Measurements from ENCODE around the gene TBCD. TPM values are rescaled to one million over a fixed set of nuclear protein-coding genes. Genes with fewer than 3 reads are reported as not detected.
"Not testable (repeated sequence)": the region's sequence is repeated elsewhere in the genome, so short reads cannot be mapped to it uniquely, and the experiment has no call there.

The TBCD gene
- total RNA-seq, 1 donor from 2014 or later = 49.9 TPM

- CTCF ChIA-PET = interaction anchor here (0.7 to 4.3 kb wide), 24 partner anchors 18 to 425 kb away, joined by 3 to 49 read pairs (median 4); no protein-coding TSS in a partner anchor
- H3K27me3 Mint-ChIP-seq = no peaks in the 10 kb centered on the region
- intact Hi-C loops (cut with micrococcal nuclease) = loop anchor here (1.0 to 10.0 kb wide), 2 partner anchors 90 to 274 kb away; no protein-coding TSS in a partner anchor
- ATAC-seq (ENCODE audit: low read depth) = no peak
- peaks cover 17% of the 10 kb centered on the region for H3K4me1 Mint-ChIP-seq
- POLR2A ChIA-PET = interaction anchor here (0.6 to 1.0 kb wide), 5 partner anchors 82 to 419 kb away, joined by 3 to 6 read pairs (median 4); no protein-coding TSS in a partner anchor
- no peak for TF ChIP-seq CTCF (IDR thresholded peaks at IDR 0.05)
- H3K27ac Mint-ChIP-seq = no peak overlapping the region
- DNase-seq = no peak
- no peak overlapping the region for H3K4me3 Mint-ChIP-seq
- no peaks in the 10 kb centered on the region for H3K9me3 Mint-ChIP-seq
- H3K36me3 Mint-ChIP-seq (ENCODE audit: low read depth) = peaks cover 28% of the 10 kb centered on the region
Measured at GRCh38 chr17:82780971-82781893, 29.4 kb downstream of the TBCD start.

DNA sequence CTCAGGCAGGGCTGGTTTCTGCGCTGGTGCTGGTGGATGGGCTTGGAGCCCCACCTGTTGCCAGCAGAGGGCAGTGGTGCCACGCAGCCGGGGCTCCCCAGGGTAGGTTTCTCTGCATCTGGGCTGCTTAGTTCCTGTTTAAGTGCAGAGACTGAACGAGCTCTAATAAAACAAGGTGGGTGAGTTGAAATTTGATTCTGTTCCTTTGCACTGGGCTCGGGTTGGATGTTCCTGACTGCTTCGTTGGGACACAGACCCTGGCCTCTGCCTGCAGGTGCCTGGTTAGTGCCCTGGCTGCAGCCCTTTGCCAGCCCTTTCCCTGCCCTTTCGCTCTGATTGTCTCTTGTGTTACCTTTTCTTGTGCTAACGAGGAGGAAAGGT is 30.0 kb downstream of the TBCD start:
- Mint-ChIP-seq H3K27ac (no peak overlapping the region), H3K27me3 (no peaks in the 10 kb centered on the region), H3K4me3 (no peak overlapping the region), H3K9me3 (no peaks in the 10 kb centered on the region), H3K4me1 (peaks cover 11% of the 10 kb centered on the region), H3K36me3 (ENCODE audit: low read depth) (peaks cover 28% of the 10 kb centered on the region)
- intact Hi-C loops (cut with micrococcal nuclease) = loop anchor here (1.0 to 10.0 kb wide), 4 partner anchors 89 to 273 kb away; no protein-coding TSS in a partner anchor
- TF ChIP-seq CTCF (IDR thresholded peaks at IDR 0.05) = peak; percentile 87
- peak; percentile 100 for ATAC-seq (ENCODE audit: low read depth)
- POLR2A ChIA-PET = interaction anchor here (0.7 to 1.0 kb wide), 4 partner anchors 82 to 418 kb away, joined by 3 to 6 read pairs (median 4); no protein-coding TSS in a partner anchor
- peak; percentile 85 for DNase-seq
- CTCF ChIA-PET = interaction anchor here (0.6 to 4.3 kb wide), 33 partner anchors 11 to 425 kb away, joined by 3 to 49 read pairs (median 3); no protein-coding TSS in a partner anchor

DNA sequence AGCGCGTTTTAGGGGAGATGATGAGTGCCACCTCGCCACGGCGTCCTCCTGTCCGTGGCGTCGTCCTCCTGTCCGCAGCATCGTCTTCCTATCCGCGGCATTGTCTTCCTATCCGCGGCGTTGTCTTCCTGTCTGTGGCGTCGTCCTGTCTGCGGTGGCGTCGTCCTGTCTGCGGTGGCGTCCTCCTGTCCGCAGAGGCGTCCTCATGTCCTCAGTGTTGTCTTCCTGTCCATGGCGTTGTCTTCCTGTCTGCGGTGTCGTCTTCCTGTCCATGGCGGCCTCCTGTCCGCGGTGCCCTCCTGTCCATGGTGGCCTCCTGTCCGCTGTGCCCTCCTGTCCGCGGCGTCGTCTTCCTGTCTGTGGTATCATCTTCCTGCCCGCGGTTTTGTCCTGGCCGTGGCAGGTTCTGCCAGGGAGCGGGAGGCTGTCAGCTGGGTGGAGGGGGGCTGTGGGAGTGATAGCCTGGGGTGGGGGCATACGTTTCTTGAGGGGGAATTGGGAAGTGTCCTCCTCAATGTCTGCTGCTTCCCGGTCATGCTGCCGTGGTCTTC is 30.9 kb downstream of the TBCD start:
- H3K36me3 Mint-ChIP-seq (ENCODE audit: low read depth) = peaks cover 25% of the 10 kb centered on the region
- H3K9me3 Mint-ChIP-seq = no peaks in the 10 kb centered on the region
- H3K4me3 Mint-ChIP-seq = no peak overlapping the region
- no peak overlapping the region for H3K27ac Mint-ChIP-seq
- ATAC-seq (ENCODE audit: low read depth) (no peak), DNase-seq (no peak)
- no peak for TF ChIP-seq CTCF (IDR thresholded peaks at IDR 0.05)
- no peaks in the 10 kb centered on the region for H3K27me3 Mint-ChIP-seq
- ChIA-PET CTCF (interaction anchor here (0.8 to 0.9 kb wide), 2 partner anchors 16 to 266 kb away, joined by 3 to 4 read pairs; no protein-coding TSS in a partner anchor), POLR2A (no interaction called here)
- intact Hi-C loops (cut with micrococcal nuclease) = loop anchor here (1.0 to 10.0 kb wide), 3 partner anchors 132 to 272 kb away; no protein-coding TSS in a partner anchor
- peaks cover 5% of the 10 kb centered on the region for H3K4me1 Mint-ChIP-seq

GRCh38 chr17:82783498-82783897 is 31.6 kb downstream of the TBCD start:
- no peak for TF ChIP-seq CTCF (IDR thresholded peaks at IDR 0.05)
- DNase-seq (no peak), ATAC-seq (ENCODE audit: low read depth) (no peak)
- ChIA-PET CTCF (no interaction called here), POLR2A (no interaction called here)
- Mint-ChIP-seq H3K27ac (no peak overlapping the region), H3K27me3 (no peaks in the 10 kb centered on the region), H3K4me1 (peaks cover 5% of the 10 kb centered on the region), H3K9me3 (no peaks in the 10 kb centered on the region), H3K4me3 (no peak overlapping the region), H3K36me3 (ENCODE audit: low read depth) (peaks cover 25% of the 10 kb centered on the region)
- intact Hi-C loops (cut with micrococcal nuclease) = loop anchor here (10.0 kb wide), 1 partner anchor 271 kb away; no protein-coding TSS in a partner anchor

GRCh38 chr17:82785581-82785980 is 33.7 kb downstream of the TBCD start:
- H3K9me3 Mint-ChIP-seq; POLR2A ChIA-PET; H3K27me3 Mint-ChIP-seq; CTCF ChIA-PET; H3K4me1 Mint-ChIP-seq; DNase-seq; H3K27ac Mint-ChIP-seq; ATAC-seq (ENCODE audit: low read depth); H3K4me3 Mint-ChIP-seq: not testable (repeated sequence)
- H3K36me3 Mint-ChIP-seq (ENCODE audit: low read depth) = peaks cover 32% of the 10 kb centered on the region
- intact Hi-C loops (cut with micrococcal nuclease) = loop anchor here (5.0 to 10.0 kb wide), 2 partner anchors 77 to 269 kb away; no protein-coding TSS in a partner anchor

Measured in activated B cell treated with CpG ODN at 0.5 μM for 24 hours (primary cell).